Left lung (tissue), 10 donors: ENCODE results near the gene TRIP11. TPM values are rescaled to one million over a fixed set of nuclear protein-coding genes. Genes with fewer than 3 reads are reported as not detected.

Experiments
- ATAC-seq: fragments of 200-7000 bp; cut with Tn5 transposase; one replicate; pipeline ENCODE4 v1.9.1; 2020; ENCODE audit warnings: moderate library complexity
- DNase-seq, 4 donors: peaks; one replicate each; pipeline ENCODE4 v3.0.0-alpha.2; 2013 to 2020
- H3K27ac ChIP-seq, 2 donors: fragments of 200-600 bp; sonication (generic) in 1 of 2; one replicate each; pipeline versions ENCODE4 v1.5.0 to v1.8.0; 2020 to 2021
- H3K27me3 ChIP-seq, 2 donors: fragments of 200-600 bp; sonication (generic) in 1 of 2; one replicate each; pipeline versions ENCODE4 v1.5.0 to v1.8.0; 2020 to 2021
- H3K36me3 ChIP-seq, 2 donors: fragments of 200-600 bp; sonication (generic) in 1 of 2; one replicate each; pipeline versions ENCODE4 v1.5.0 to v1.8.0; 2020 to 2021
- H3K4me1 ChIP-seq, 2 donors: fragments of 200-600 bp; one replicate each; pipeline ENCODE4 v1.8.0; 2021
- H3K4me3 ChIP-seq, 2 donors: fragments of 200-600 bp; sonication (generic) in 1 of 2; one replicate each; pipeline versions ENCODE4 v1.5.0 to v1.8.0; 2020 to 2021; ENCODE audit warnings: mild to moderate bottlenecking in 1 of 2
- H3K9me3 ChIP-seq, 2 donors: fragments of 200-600 bp; sonication (generic) in 1 of 2; one replicate each; pipeline versions ENCODE4 v1.5.0 to v1.8.0; 2020 to 2021
- intact Hi-C, 2 donors: fragments of 100-400 bp; cut with DNase I; formaldehyde crosslinking; loops; one replicate each; pipeline versions ENCODE4 v1.11.2 to v1.14.2; 2022
- polyA plus RNA-seq, 6 donors: library from polyadenylated mRNA; unstranded; fragments of 120-200 nt; gene quantifications; one replicate each; pipeline ENCODE4 v1.2.1, GENCODE V29; 2013; ENCODE audit not compliant: insufficient read length in 6 of 6
- total RNA-seq, 2 donors: library from RNA; stranded (reverse); fragmentation: NEBNext Ultra II Directional; extraction: Animal tissue kit (Norgen Biotek cat#: 25700); gene quantifications; one replicate each; pipeline ENCODE4 v1.2.1, GENCODE V29; 2021
- TF ChIP-seq, protein P1 (sequence below), 2 donors: fragments of 200-600 bp; sonication (generic) in 1 of 2; IDR thresholded peaks; one replicate each; pipeline versions ENCODE4 v1.5.0 to v1.8.0; 2021; ENCODE audit warnings: antibody characterized with exemption in 2 of 2
- donor health status: DM: no; HTN: yes; CAD: no.
- donor health status: DM: no; HTN: no; CAD: no.

The TRIP11 gene
- total and polyA plus RNA-seq, 8 donors: 26.3 to 64.3 (median 36.6) TPM

DNA sequence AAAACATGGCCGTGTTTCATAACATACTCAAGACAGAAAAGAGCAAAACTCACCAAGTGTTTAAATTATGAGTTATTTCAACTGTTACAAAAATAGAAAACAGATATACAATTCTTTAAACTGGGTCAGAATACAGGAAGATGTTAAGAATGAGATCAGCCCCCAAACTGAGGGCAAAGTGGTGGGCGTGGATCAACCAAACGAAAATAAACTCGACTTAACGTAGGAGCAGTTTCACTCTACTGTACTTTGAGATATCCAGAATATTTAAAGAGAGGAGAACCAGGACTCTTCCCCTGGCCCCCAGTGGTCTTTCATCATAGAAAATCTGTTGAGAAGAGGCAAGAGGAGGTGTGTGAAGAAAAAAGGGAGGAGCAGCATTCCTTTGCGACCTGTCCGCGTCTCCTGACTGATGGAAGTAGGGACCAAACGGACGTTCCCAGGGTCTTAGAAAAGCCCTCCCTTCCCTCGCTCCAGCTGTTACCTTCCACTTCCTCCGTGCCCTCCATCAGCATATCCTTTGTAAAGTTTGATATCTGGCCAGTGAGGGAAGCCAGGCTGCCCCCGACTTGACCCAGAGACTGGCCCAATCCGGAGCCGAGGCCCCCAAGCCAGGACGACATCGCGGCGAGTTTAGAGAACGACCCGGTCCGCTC, 668 bp downstream of the TRIP11 start:
- ATAC-seq: peak; percentile 60
- no peaks in the 10 kb centered on the region for H3K27me3 ChIP-seq
- peak; percentile 48 to 81 (median 65) for DNase-seq

DNA sequence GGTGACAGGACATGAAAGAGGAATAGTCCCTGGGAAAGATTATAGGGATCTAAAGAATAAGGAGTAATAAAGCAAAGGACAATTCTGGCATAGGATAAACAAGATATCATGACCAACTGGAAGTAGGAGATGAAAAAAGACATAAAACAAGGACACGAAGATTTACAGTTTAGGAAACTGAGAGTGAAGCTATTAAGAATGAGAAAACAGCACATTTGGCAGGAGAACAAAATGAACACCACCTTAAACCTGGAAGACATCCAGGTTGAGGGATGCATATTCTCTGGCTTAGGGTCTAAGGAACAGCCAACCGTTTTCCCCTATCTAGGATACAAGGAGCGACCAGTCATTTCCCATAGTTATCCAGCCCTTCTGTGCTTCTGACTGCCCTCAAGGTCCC, 1.9 kb downstream of the TRIP11 start:
- ATAC-seq: no peak
- Histone ChIP-seq H3K9me3 (no peaks in the 10 kb centered on the region), H3K27me3 (no peaks in the 10 kb centered on the region), H3K36me3 (peaks cover 0 to 7% of the 10 kb centered on the region in 2 donors), H3K27ac (no peak overlapping the region), H3K4me1 (peaks cover 17 to 45% of the 10 kb centered on the region in 2 donors), H3K4me3 (peak overlapping the region; percentile 74 to 92)
- TF ChIP-seq, protein P1, sequence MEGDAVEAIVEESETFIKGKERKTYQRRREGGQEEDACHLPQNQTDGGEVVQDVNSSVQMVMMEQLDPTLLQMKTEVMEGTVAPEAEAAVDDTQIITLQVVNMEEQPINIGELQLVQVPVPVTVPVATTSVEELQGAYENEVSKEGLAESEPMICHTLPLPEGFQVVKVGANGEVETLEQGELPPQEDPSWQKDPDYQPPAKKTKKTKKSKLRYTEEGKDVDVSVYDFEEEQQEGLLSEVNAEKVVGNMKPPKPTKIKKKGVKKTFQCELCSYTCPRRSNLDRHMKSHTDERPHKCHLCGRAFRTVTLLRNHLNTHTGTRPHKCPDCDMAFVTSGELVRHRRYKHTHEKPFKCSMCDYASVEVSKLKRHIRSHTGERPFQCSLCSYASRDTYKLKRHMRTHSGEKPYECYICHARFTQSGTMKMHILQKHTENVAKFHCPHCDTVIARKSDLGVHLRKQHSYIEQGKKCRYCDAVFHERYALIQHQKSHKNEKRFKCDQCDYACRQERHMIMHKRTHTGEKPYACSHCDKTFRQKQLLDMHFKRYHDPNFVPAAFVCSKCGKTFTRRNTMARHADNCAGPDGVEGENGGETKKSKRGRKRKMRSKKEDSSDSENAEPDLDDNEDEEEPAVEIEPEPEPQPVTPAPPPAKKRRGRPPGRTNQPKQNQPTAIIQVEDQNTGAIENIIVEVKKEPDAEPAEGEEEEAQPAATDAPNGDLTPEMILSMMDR (IDR thresholded peaks at IDR 0.05): no peak
- intact Hi-C loops: no loop called here
- no peak for DNase-seq

More for the DNA sequence above, 668 bp downstream of the TRIP11 start:
- TF ChIP-seq, protein P1 (IDR thresholded peaks at IDR 0.05): no peak
- peak overlapping the region; percentile 95 to 98 for H3K27ac ChIP-seq
- H3K36me3 ChIP-seq: peaks cover 0 to 6% of the 10 kb centered on the region in 2 donors
- H3K9me3 ChIP-seq: no peaks in the 10 kb centered on the region
- intact Hi-C loops: no loop called here
- peaks cover 17 to 45% of the 10 kb centered on the region in 2 donors for H3K4me1 ChIP-seq
- H3K4me3 ChIP-seq: peak overlapping the region; percentile 74 to 92

DNA sequence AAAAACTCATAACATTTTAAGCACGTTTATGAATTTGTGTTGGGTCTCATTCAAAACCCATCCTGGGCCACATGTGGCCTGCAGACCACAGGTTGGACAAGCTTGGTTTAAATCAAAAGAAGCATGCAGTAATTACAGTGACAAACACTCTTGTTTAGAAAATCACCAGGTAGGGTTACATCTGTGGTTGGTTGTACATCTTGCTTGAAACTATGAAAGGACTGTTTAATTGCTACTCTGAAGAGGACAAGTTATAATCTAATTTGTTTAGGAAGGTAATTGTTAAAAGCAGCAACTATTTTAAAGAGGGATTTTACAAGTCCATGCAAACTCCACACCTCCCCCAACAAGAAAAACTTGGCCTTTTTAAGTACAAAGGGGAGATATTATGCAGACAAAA, 4.0 kb downstream of the TRIP11 start:
- Histone ChIP-seq H3K27me3 (no peaks in the 10 kb centered on the region), H3K36me3 (peaks cover 0 to 28% of the 10 kb centered on the region in 2 donors), H3K4me1 (peaks cover 13 to 42% of the 10 kb centered on the region in 2 donors), H3K9me3 (no peaks in the 10 kb centered on the region), H3K4me3 (no peak overlapping the region), H3K27ac (no peak overlapping the region)
- TF ChIP-seq, protein P1 (IDR thresholded peaks at IDR 0.05): no peak
- DNase-seq (no peak), ATAC-seq (no peak)
- intact Hi-C loops: no loop called here

DNA sequence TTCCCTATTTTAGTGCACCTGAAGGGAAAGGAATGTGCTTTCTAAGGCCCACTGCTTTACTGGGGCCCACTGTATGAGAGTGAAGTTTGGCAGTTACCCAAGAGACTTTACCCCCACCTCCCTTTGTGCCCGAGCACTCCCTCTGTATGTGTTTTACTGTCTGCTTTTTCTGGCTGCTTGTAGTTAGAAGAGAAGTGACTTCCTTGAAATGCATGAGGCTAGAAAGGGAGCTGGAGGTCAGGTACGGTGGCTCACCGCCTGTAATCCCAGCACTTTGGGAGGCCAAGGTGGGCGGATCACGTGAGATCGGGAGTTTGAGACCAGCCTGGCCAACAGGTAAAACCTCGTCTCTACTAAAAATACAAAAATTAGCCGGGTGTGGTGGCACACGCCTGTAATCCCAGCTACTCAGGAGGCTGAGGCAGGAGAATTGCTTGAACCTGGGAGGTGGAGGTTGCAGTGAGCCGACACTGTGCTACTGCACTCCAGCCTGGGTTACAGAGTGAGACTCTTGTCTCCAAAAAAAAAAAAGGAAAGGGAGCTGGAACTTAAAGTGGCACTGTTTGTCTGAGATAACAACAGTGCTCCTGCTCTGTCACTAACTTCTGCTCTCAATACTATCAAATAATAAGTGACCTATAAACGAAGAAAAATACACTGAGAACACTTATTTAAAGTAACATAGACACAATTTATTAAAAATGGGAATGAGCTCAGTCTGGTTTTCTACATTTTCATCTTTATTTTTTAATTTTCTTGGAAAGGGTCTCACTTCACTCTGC, 5.8 kb downstream of the TRIP11 start:
- Histone ChIP-seq H3K4me3 (no peak overlapping the region), H3K27me3 (no peaks in the 10 kb centered on the region), H3K4me1 (peaks cover 12 to 36% of the 10 kb centered on the region in 2 donors), H3K27ac (no peak overlapping the region), H3K36me3 (peaks cover 0 to 42% of the 10 kb centered on the region in 2 donors), H3K9me3 (no peaks in the 10 kb centered on the region)
- ATAC-seq: no peak
- no peak for DNase-seq
- TF ChIP-seq, protein P1 (IDR thresholded peaks at IDR 0.05): no peak
- intact Hi-C loops: no loop called here

DNA sequence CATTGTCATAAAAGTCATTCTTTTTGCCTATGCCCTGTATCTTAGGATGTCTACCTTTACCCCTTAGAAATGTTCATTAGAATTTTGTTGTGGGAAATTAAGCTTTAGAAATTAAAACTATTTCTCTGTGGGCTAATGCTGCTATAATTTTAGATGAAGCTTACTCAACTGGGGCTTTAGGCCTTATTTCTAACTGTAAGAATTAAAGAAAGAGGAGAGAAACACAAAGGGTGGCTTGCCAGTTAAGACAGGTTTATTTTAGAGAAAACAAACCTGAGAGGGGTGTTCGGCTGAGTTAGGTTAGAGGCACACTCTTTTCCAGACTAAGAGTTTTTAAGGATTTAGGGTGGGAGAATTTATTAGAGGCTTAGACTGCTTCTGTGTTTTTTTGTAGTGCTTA, 6.4 kb downstream of the TRIP11 start:
- Histone ChIP-seq H3K4me1 (peaks cover 12 to 30% of the 10 kb centered on the region in 2 donors), H3K9me3 (no peaks in the 10 kb centered on the region), H3K27me3 (no peaks in the 10 kb centered on the region), H3K27ac (no peak overlapping the region), H3K4me3 (no peak overlapping the region), H3K36me3 (peaks cover 0 to 45% of the 10 kb centered on the region in 2 donors)
- TF ChIP-seq, protein P1 (IDR thresholded peaks at IDR 0.05): no peak
- intact Hi-C loops: no loop called here
- DNase-seq: no peak
- no peak for ATAC-seq
